ENCODE data around the gene BORCS8.

- TF ChIP-seq CHD2 (IDR thresholded peaks at IDR 0.05; ENCODE audit: low read depth, low read length) (no peak), MAFK (conservative IDR thresholded peaks at IDR 0.05 in 1 of 2, IDR thresholded peaks at IDR 0.05 in 1 of 2; ENCODE audit: low read length in 2 of 2) (no peak), ATM (IDR thresholded peaks at IDR 0.05; ENCODE audit: borderline replicate concordance) (no peak), IKZF1 (IDR thresholded peaks at IDR 0.05) (no peak), PHF8 (CRISPR knock-in tag; IDR thresholded peaks at IDR 0.05) (no peak)
Observed at GRCh38 chr19:19229701-19230100, 37.7 kb upstream of the BORCS8 start.
